IPS-18a (cell line): ENCODE data around the gene GRN.
"Not testable (repeated sequence)": the region's sequence is repeated elsewhere in the genome, so short reads cannot be mapped to it uniquely, and the experiment has no call there.

Source experiments
- H3K27ac ChIP-seq: one replicate; pipeline ENCODE4 v1.5.1; 2013; ENCODE audit warnings: low read length
- H3K27me3 ChIP-seq: one replicate; pipeline ENCODE4 v1.6.1; 2013; ENCODE audit warnings: mild to moderate bottlenecking, low read length; ENCODE audit not compliant: control insufficient read depth, insufficient read depth
- H3K36me3 ChIP-seq: one replicate; pipeline ENCODE4 v1.6.1; 2013; ENCODE audit warnings: low read depth, low read length; ENCODE audit not compliant: control insufficient read depth
- H3K4me1 ChIP-seq: one replicate; pipeline ENCODE4 v1.6.1; 2013; ENCODE audit warnings: low read depth, low read length; ENCODE audit not compliant: control insufficient read depth
- H3K4me3 ChIP-seq: one replicate; pipeline ENCODE4 v1.5.1; 2013; ENCODE audit warnings: low read length
- H3K9ac ChIP-seq: one replicate; pipeline ENCODE4 v1.6.1; 2013; ENCODE audit warnings: mild to moderate bottlenecking, low read length, moderate library complexity
- H3K9me3 ChIP-seq: one replicate; pipeline ENCODE4 v1.6.1; 2013; ENCODE audit warnings: low read depth, low read length; ENCODE audit not compliant: control insufficient read depth

Gene GRN

DNA sequence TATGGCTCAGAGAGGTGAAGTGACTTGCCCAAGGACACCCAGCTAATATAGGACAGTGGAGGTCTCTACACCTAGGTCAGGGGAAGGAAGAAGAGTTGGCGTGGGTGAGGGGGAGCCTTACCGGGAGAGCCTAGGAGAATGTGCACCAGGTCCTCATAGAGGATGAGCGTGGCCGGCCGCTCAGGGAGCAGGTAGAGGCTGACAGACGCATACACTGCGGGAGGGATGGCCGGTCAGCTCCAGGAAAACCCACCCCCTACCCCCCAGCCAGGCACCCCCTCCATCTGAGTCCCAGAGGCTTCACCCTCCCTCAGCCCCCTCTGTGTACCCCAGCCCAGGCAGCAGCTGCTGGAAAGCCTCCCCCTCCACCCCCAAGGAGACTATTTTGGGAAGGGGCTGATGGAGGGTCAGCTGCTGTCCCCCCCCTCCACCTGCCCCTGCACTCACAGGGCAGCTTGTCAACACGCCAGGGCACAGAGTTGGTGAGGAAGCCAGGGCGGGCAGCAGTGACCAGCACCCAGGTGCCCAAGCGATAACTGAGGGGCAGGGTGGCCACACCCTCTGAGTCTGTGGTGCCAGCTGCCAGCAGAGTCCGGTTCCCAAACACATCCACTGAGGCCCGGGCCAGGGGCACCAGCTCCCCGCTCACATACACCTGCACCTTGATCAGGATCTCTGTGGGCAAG lies 14.5 kb downstream of the GRN start:
- peaks cover 21% of the 10 kb centered on the region for H3K4me1 ChIP-seq
- H3K9me3 ChIP-seq = no peaks in the 10 kb centered on the region
- H3K36me3 ChIP-seq = peaks cover 6% of the 10 kb centered on the region
- H3K9ac ChIP-seq = no peak overlapping the region
- H3K4me3 ChIP-seq = no peak overlapping the region
- H3K27me3 ChIP-seq = peaks cover 7% of the 10 kb centered on the region
- H3K27ac ChIP-seq = no peak overlapping the region

- Histone ChIP-seq H3K9me3 (no peaks in the 10 kb centered on the region), H3K27me3 (peaks cover 12% of the 10 kb centered on the region), H3K4me3 (peak overlapping the region; percentile 19), H3K4me1 (peaks cover 21% of the 10 kb centered on the region), H3K36me3 (peaks cover 6% of the 10 kb centered on the region), H3K27ac (no peak overlapping the region), H3K9ac (no peak overlapping the region)
These were observed 15.0 kb downstream of the GRN start for GRCh38 chr17:44360144-44360533.

GRCh38 chr17:44360826-44361225 lies 15.7 kb downstream of the GRN start:
- Histone ChIP-seq H3K4me1 (peaks cover 21% of the 10 kb centered on the region), H3K27ac (no peak overlapping the region), H3K9ac (no peak overlapping the region), H3K9me3 (no peaks in the 10 kb centered on the region), H3K4me3 (peak overlapping the region; percentile 19), H3K27me3 (peaks cover 19% of the 10 kb centered on the region), H3K36me3 (peaks cover 6% of the 10 kb centered on the region)

- H3K27me3 ChIP-seq = peaks cover 21% of the 10 kb centered on the region
- peaks cover 6% of the 10 kb centered on the region for H3K36me3 ChIP-seq
- no peaks in the 10 kb centered on the region for H3K9me3 ChIP-seq
- H3K27ac ChIP-seq = no peak overlapping the region
- H3K4me3 ChIP-seq = peak overlapping the region; percentile 75
- H3K4me1 ChIP-seq = peaks cover 21% of the 10 kb centered on the region
- H3K9ac ChIP-seq = no peak overlapping the region
These were observed 16.5 kb downstream of the GRN start for GRCh38 chr17:44361292-44362260.

DNA sequence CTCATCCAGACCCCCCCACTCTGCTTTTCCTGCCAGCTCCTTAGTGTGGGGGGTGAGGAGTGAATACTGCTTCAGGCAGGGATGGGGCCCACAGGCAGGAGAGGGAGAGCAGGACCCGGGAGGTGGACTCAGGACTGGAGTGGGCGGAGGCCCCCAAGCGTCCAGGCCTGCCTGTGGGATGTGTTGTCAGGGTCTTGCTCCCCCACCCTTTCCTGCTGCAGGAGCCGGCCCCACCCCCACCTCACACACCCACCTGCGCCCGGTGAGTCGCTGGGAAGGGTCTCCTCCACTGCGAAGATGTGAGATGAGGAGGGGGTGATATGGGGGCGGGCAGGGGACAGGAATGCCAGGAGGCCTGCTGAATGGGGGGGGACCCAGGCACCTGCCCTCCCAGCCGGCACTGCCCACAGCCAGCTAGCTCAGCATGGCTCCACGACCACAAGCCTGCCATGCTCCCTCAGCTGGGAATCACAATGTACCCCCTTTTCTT lies 17.4 kb downstream of the GRN start:
- peaks cover 21% of the 10 kb centered on the region for H3K27me3 ChIP-seq

DNA sequence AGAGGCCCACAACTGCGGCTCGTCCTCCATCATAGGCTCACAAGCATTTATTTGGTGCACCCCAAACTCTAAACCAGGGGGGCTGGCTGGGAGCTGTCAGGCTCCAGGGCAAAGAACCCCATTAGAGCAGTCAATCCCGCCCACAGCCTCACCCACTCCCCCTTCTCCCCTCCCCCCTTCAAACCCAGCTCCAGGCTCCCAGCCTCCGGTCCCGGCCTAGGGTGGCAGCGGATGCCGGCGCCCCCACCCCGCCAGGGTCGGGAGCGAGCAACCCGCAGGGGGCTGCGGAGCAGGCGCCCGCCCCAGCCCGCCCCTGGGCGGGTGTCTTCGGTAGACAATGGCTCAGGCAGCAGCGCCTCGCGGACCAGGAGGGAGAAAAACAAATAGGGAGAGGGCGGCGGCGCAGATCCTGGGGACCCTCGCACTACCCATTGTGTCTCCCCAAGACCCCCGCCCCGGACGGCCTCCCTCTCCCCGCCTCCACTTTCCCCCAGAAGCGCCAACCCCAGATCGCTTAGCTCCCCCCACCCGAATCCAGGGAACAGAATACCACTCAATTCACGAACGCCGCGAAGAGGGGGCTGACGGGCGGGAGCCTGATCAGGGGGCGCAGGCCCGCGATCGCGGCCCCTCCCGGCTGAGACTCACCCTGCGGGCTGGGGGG lies 18.0 kb downstream of the GRN start:
- no peaks in the 10 kb centered on the region for H3K9me3 ChIP-seq
- H3K27me3 ChIP-seq = peaks cover 21% of the 10 kb centered on the region
- peaks cover 21% of the 10 kb centered on the region for H3K4me1 ChIP-seq
- H3K9ac ChIP-seq = peak overlapping the region; percentile 69
- H3K27ac ChIP-seq = no peak overlapping the region
- H3K4me3 ChIP-seq = peak overlapping the region; percentile 75
- peaks cover 6% of the 10 kb centered on the region for H3K36me3 ChIP-seq

More for the DNA sequence above, 17.4 kb downstream of the GRN start:
- H3K4me3 ChIP-seq = peak overlapping the region; percentile 75
- H3K27ac ChIP-seq = no peak overlapping the region
- peaks cover 21% of the 10 kb centered on the region for H3K4me1 ChIP-seq
- peaks cover 6% of the 10 kb centered on the region for H3K36me3 ChIP-seq
- no peaks in the 10 kb centered on the region for H3K9me3 ChIP-seq
- H3K9ac ChIP-seq = peak overlapping the region; percentile 69

GRCh38 chr17:44363613-44364159 lies 18.6 kb downstream of the GRN start, which contains the start of gene FAM171A2:
FAM171A2 (minus strand) TSS chr17:44363853; CDS start chr17:44363714, 139 bp downstream.
- Histone ChIP-seq H3K36me3 (peaks cover 6% of the 10 kb centered on the region), H3K4me1 (peaks cover 21% of the 10 kb centered on the region), H3K27me3 (peaks cover 21% of the 10 kb centered on the region), H3K27ac (no peak within 1 kb of the TSS), H3K9ac (peak within 1 kb of the TSS; percentile 69), H3K4me3 (peak within 1 kb of the TSS; percentile 75), H3K9me3 (no peaks in the 10 kb centered on the region)

GRCh38 chr17:44365051-44365450 lies 19.9 kb downstream of the GRN start:
- H3K9me3 ChIP-seq, H3K36me3 ChIP-seq, H3K27ac ChIP-seq, H3K4me3 ChIP-seq, H3K9ac ChIP-seq: not testable (repeated sequence)
- Histone ChIP-seq H3K27me3 (peaks cover 21% of the 10 kb centered on the region), H3K4me1 (peaks cover 21% of the 10 kb centered on the region)

DNA sequence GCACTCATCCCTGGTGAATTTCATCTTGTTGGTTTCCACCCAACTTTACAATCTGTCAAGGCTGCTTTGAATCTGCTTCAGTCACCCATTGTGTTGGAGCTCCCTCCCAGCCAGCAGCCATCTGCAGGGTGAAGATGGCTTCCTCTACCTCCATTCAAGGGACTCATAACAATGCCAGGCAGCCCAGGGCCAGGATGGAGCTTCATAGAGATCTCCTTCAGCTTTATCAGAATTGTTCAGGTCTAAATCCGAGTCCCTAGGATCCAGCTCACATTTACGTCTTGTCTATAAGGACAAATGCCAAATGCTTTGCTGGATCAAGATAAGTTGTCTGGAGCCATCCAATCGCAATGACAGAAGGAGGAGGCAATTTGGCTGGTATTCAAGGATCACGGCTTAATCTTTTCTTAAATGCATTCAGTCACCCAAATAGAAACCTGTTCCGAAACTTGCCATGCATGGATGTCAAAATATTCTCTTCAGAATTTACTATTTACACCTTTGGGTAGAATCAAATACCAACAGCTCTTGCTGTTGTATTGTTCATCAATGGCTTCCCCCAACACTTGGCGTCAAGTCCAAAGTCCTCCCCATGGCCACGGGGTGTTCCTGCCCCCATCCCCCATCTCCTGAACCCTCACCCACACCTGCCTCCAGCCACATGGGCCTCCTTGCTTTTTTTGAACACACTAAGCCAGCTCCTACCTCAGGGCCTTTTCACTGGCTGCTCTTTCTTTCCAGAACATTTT lies 22.3 kb downstream of the GRN start:
- Histone ChIP-seq H3K9me3 (no peaks in the 10 kb centered on the region), H3K9ac (no peak overlapping the region), H3K27ac (no peak overlapping the region), H3K27me3 (peaks cover 21% of the 10 kb centered on the region), H3K36me3 (no peaks in the 10 kb centered on the region), H3K4me1 (no peaks in the 10 kb centered on the region), H3K4me3 (no peak overlapping the region)

GRCh38 chr17:44368391-44369243 lies 23.5 kb downstream of the GRN start:
- not testable (repeated sequence) for H3K4me1 ChIP-seq, H3K4me3 ChIP-seq, H3K36me3 ChIP-seq, H3K27ac ChIP-seq, H3K9ac ChIP-seq, H3K9me3 ChIP-seq
- H3K27me3 ChIP-seq = peaks cover 21% of the 10 kb centered on the region
